Liver (tissue), 9 donors: ENCODE results near the gene RFC4. TPM values are rescaled to one million over a fixed set of nuclear protein-coding genes. Genes with fewer than 3 reads are reported as not detected.
"Not testable (repeated sequence)": the region's sequence is repeated elsewhere in the genome, so short reads cannot be mapped to it uniquely, and the experiment has no call there.

Source experiments
- DNase-seq: peaks from one replicate; pipeline ENCODE4 v3.0.0-alpha.2; 2017; ENCODE audit warnings: low spot score
- H3K27ac ChIP-seq, 2 donors: one replicate each; pipeline ENCODE4 v1.7.0; 2013; ENCODE audit warnings: inconsistent platforms in 2 of 2, low read length in 2 of 2, control low read depth in 1 of 2, low read depth in 1 of 2, mild to moderate bottlenecking in 1 of 2
- H3K27me3 ChIP-seq, 4 donors: one replicate each; pipeline versions ENCODE4 v1.6.1 to v1.7.0; 2013; ENCODE audit warnings: low read length in 3 of 4, inconsistent platforms in 1 of 4, mild to moderate bottlenecking in 1 of 4, moderate library complexity in 1 of 4; ENCODE audit not compliant: control insufficient read depth in 4 of 4, insufficient read depth in 4 of 4
- H3K36me3 ChIP-seq, 4 donors: one replicate each; pipeline versions ENCODE4 v1.6.1 to v1.7.0; 2013; ENCODE audit warnings: low read length in 3 of 4, mild to moderate bottlenecking in 3 of 4, low read depth in 1 of 4, moderate library complexity in 1 of 4; ENCODE audit not compliant: control insufficient read depth in 4 of 4, insufficient read depth in 3 of 4
- H3K4me1 ChIP-seq, 4 donors: one replicate each; pipeline versions ENCODE4 v1.6.1 to v1.7.0; 2013; ENCODE audit warnings: low read length in 3 of 4, mild to moderate bottlenecking in 3 of 4, moderate library complexity in 1 of 4; ENCODE audit not compliant: control insufficient read depth in 4 of 4, insufficient read depth in 4 of 4
- H3K4me3 ChIP-seq, 3 donors: one replicate each; pipeline versions ENCODE4 v1.6.1 to v1.7.0; 2013; ENCODE audit warnings: low read length in 3 of 3, control low read depth in 1 of 3, low read depth in 1 of 3, mild to moderate bottlenecking in 1 of 3
- H3K9ac ChIP-seq, 2 donors: one replicate each; pipeline ENCODE4 v1.7.0; 2013; ENCODE audit warnings: low read length in 2 of 2, mild to moderate bottlenecking in 2 of 2, moderate library complexity in 2 of 2, control low read depth in 1 of 2, low read depth in 1 of 2
- H3K9me3 ChIP-seq, 4 donors: one replicate each; pipeline versions ENCODE4 v1.6.1 to v1.7.0; 2013; ENCODE audit warnings: low read length in 3 of 4; ENCODE audit not compliant: control insufficient read depth in 4 of 4
- EGR1 ChIP-seq, 2 donors: IDR thresholded peaks; 2 replicates each; pipeline ENCODE4 v1.6.1; 2016 to 2018; ENCODE audit warnings: antibody characterized with exemption in 2 of 2, low read depth in 2 of 2
- FOXA1 ChIP-seq: IDR thresholded peaks from 2 replicates; pipeline ENCODE4 v1.6.1; 2016; ENCODE audit warnings: antibody characterized with exemption
- GABPA ChIP-seq, 2 donors: IDR thresholded peaks in 1 of 2; conservative IDR thresholded peaks in 1 of 2; 2 replicates each; pipeline ENCODE4 v1.6.1; 2016; ENCODE audit warnings: antibody characterized with exemption in 2 of 2, mild to moderate bottlenecking in 1 of 2, moderate library complexity in 1 of 2
- HNF4G ChIP-seq: IDR thresholded peaks from 2 replicates; pipeline ENCODE4 v1.6.1; 2016; ENCODE audit warnings: antibody characterized with exemption
- JUND ChIP-seq, 2 donors: IDR thresholded peaks; 2 replicates each; pipeline ENCODE4 v1.6.1; 2016; ENCODE audit warnings: antibody characterized with exemption in 2 of 2
- RAD21 ChIP-seq, 2 donors: IDR thresholded peaks; 2 replicates each; pipeline ENCODE4 v1.6.1; 2016; ENCODE audit warnings: antibody characterized with exemption in 2 of 2, mild to moderate bottlenecking in 2 of 2
- RXRA ChIP-seq, 2 donors: IDR thresholded peaks; 2 replicates each; pipeline ENCODE4 v1.6.1; 2017 to 2018; ENCODE audit warnings: antibody characterized with exemption in 2 of 2, mild to moderate bottlenecking in 1 of 2
- SP1 ChIP-seq: IDR thresholded peaks from 2 replicates; pipeline ENCODE4 v1.6.1; 2018; ENCODE audit warnings: antibody characterized with exemption, mild to moderate bottlenecking
- TAF1 ChIP-seq: conservative IDR thresholded peaks from 2 replicates; pipeline ENCODE4 v1.6.1; 2016; ENCODE audit warnings: antibody characterized with exemption, mild to moderate bottlenecking
- WGBS: extraction: QIAGEN DNeasy Blood & Tissue Kit; methylation state at CpG from one replicate; pipeline ENCODE4 v1.1.7; 2013; 5-methylcytosine and 5-hydroxymethylcytosine counted together
- polyA plus RNA-seq, 2 donors: library from polyadenylated mRNA; stranded (reverse) in 1 of 2; unstranded in 1 of 2; fragments of 200-250 nt in 1 of 2; fragments of >200 nt in 1 of 2; fragmentation: Nextera tagmentation in 1 of 2; extraction: Ambion mirVana in 1 of 2; gene quantifications; one replicate each; pipeline versions ENCODE4 v1.2.1 to v1.2.3, GENCODE V29; 2013 to 2015
- total RNA-seq, 2 donors: library from RNA; depleted of rRNA; stranded (reverse); fragments of >200 nt; gene quantifications; one replicate each; pipeline ENCODE4 v1.2.3, GENCODE V29; 2014
- TF ChIP-seq, protein P1 (sequence below): IDR thresholded peaks from 2 replicates; pipeline ENCODE4 v1.6.1; 2016; ENCODE audit warnings: antibody characterized with exemption
- TF ChIP-seq, protein P2 (sequence below): IDR thresholded peaks from 2 replicates; pipeline ENCODE4 v1.6.1; 2016; ENCODE audit warnings: antibody characterized with exemption
- TF ChIP-seq, protein P3 (sequence below): IDR thresholded peaks from 2 replicates; pipeline ENCODE4 v1.6.1; 2016; ENCODE audit warnings: antibody characterized with exemption, mild to moderate bottlenecking
- donor health status: healthy.
- donor health status: healthy.
- donor health status: healthy.
- donor health status: healthy.
- donor health status: healthy.

The RFC4 gene
- total and polyA plus RNA-seq, 4 donors, result 4.6 to 27.3 (median 6.3) TPM

DNA sequence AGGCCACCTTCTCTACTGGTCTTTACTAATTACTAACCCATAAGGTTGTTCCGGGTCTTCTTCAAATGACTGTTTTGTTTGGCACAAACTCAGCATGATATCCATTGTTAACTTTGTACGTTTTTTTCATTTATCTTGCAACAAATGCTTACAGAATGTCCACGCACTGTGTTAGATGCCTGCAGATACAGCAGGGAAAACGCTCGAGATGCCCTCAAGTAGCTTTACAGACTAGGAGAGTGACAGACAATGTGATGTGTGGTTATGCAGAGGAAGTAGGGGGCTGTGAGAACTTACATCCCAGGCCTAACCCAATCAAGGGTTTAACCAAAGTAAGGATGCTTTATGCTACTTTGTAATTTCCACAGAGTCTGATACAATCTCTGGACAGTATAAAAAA is 949 bp upstream of the RFC4 start:
- WGBS, result 30% methylated on average over 5 of the region's 5 CpGs
- TF ChIP-seq EGR1 (IDR thresholded peaks at IDR 0.05; ENCODE audit: low read depth in 2 of 2), result no peak
- TF ChIP-seq, protein P1, sequence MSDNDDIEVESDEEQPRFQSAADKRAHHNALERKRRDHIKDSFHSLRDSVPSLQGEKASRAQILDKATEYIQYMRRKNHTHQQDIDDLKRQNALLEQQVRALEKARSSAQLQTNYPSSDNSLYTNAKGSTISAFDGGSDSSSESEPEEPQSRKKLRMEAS, result no peak
- TF ChIP-seq, protein P2, sequence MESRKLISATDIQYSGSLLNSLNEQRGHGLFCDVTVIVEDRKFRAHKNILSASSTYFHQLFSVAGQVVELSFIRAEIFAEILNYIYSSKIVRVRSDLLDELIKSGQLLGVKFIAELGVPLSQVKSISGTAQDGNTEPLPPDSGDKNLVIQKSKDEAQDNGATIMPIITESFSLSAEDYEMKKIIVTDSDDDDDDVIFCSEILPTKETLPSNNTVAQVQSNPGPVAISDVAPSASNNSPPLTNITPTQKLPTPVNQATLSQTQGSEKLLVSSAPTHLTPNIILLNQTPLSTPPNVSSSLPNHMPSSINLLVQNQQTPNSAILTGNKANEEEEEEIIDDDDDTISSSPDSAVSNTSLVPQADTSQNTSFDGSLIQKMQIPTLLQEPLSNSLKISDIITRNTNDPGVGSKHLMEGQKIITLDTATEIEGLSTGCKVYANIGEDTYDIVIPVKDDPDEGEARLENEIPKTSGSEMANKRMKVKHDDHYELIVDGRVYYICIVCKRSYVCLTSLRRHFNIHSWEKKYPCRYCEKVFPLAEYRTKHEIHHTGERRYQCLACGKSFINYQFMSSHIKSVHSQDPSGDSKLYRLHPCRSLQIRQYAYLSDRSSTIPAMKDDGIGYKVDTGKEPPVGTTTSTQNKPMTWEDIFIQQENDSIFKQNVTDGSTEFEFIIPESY, result no peak
- H3K36me3 ChIP-seq, result peaks cover 0 to 5% (median 0%) of the 10 kb centered on the region in 4 donors
- DNase-seq, result no peak
- H3K4me3 ChIP-seq, result peak overlapping the region in 2 of 3 donors; percentile 89 to 97
- no peak overlapping the region for H3K27ac ChIP-seq
- H3K27me3 ChIP-seq, result no peaks in the 10 kb centered on the region
- H3K9me3 ChIP-seq, result no peaks in the 10 kb centered on the region
- peak overlapping the region; percentile 61 to 73 for H3K9ac ChIP-seq
- H3K4me1 ChIP-seq, result peaks cover 4 to 23% (median 13%) of the 10 kb centered on the region in 4 donors

DNA sequence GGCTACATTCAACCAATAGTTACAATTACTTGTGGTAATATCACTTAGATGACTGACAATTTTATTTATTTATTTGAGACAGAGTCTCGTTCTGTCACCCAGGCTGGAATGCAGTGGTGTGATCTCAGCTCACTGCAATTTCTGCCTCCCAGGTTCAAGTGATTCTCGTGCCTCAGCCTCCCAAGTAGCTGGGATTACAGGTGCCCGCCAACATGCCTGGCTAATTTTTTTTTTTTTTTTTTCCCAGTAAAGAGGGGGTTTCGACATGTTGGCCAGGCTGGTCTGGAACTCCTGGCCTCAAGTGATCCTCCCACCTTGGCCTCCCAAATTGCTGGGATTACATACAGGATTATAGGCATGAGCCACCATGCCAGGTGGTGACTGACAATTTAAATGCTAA is 2.8 kb downstream of the RFC4 start:
- 94% methylated on average over 4 of the region's 4 CpGs for WGBS
- H3K9ac ChIP-seq, H3K27me3 ChIP-seq, DNase-seq, H3K9me3 ChIP-seq, H3K27ac ChIP-seq, H3K4me3 ChIP-seq, H3K36me3 ChIP-seq: not testable (repeated sequence)
- H3K4me1 ChIP-seq, result peaks cover 4 to 23% (median 13%) of the 10 kb centered on the region in 4 donors

DNA sequence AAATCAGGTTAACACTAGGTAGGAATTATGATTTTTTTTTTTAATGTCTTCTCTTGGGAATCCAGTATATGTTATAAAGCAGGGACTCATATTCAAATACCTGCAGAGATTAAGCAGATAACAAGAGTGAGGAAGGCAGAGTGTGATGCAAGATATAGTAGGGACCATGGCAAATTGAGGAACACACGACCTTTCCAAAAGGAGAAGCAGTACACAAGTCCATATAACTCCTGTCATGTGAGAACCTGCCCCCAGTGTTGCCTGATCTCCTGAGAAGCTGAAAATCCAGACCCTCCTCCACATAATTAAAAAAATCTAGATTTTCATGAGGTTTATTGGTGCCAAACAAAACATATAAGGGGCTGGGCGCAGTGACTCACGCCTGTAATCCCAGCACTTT is 3.6 kb downstream of the RFC4 start:
- Histone ChIP-seq H3K27ac (no peak overlapping the region), H3K9me3 (no peaks in the 10 kb centered on the region), H3K36me3 (peaks cover 0 to 5% (median 2%) of the 10 kb centered on the region in 4 donors), H3K27me3 (no peaks in the 10 kb centered on the region), H3K4me3 (no peak overlapping the region), H3K9ac (no peak overlapping the region), H3K4me1 (peaks cover 4 to 23% (median 13%) of the 10 kb centered on the region in 4 donors)
- 89% methylated on average over 3 of the region's 3 CpGs for WGBS
- no peak for DNase-seq
- TF ChIP-seq SP1 (no peak), JUND (IDR thresholded peaks at IDR 0.05) (no peak), RXRA (IDR thresholded peaks at IDR 0.05) (no peak), HNF4G (no peak), TAF1 (no peak), EGR1 (IDR thresholded peaks at IDR 0.05; ENCODE audit: low read depth in 2 of 2) (no peak), FOXA1 (no peak), RAD21 (IDR thresholded peaks at IDR 0.05) (no peak), GABPA (IDR thresholded peaks at IDR 0.05 in 1 of 2, conservative IDR thresholded peaks at IDR 0.05 in 1 of 2) (no peak)
- TF ChIP-seq, protein P3, sequence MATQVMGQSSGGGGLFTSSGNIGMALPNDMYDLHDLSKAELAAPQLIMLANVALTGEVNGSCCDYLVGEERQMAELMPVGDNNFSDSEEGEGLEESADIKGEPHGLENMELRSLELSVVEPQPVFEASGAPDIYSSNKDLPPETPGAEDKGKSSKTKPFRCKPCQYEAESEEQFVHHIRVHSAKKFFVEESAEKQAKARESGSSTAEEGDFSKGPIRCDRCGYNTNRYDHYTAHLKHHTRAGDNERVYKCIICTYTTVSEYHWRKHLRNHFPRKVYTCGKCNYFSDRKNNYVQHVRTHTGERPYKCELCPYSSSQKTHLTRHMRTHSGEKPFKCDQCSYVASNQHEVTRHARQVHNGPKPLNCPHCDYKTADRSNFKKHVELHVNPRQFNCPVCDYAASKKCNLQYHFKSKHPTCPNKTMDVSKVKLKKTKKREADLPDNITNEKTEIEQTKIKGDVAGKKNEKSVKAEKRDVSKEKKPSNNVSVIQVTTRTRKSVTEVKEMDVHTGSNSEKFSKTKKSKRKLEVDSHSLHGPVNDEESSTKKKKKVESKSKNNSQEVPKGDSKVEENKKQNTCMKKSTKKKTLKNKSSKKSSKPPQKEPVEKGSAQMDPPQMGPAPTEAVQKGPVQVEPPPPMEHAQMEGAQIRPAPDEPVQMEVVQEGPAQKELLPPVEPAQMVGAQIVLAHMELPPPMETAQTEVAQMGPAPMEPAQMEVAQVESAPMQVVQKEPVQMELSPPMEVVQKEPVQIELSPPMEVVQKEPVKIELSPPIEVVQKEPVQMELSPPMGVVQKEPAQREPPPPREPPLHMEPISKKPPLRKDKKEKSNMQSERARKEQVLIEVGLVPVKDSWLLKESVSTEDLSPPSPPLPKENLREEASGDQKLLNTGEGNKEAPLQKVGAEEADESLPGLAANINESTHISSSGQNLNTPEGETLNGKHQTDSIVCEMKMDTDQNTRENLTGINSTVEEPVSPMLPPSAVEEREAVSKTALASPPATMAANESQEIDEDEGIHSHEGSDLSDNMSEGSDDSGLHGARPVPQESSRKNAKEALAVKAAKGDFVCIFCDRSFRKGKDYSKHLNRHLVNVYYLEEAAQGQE, result no peak
